Measurements from ENCODE around the gene POLR2E.

DNA sequence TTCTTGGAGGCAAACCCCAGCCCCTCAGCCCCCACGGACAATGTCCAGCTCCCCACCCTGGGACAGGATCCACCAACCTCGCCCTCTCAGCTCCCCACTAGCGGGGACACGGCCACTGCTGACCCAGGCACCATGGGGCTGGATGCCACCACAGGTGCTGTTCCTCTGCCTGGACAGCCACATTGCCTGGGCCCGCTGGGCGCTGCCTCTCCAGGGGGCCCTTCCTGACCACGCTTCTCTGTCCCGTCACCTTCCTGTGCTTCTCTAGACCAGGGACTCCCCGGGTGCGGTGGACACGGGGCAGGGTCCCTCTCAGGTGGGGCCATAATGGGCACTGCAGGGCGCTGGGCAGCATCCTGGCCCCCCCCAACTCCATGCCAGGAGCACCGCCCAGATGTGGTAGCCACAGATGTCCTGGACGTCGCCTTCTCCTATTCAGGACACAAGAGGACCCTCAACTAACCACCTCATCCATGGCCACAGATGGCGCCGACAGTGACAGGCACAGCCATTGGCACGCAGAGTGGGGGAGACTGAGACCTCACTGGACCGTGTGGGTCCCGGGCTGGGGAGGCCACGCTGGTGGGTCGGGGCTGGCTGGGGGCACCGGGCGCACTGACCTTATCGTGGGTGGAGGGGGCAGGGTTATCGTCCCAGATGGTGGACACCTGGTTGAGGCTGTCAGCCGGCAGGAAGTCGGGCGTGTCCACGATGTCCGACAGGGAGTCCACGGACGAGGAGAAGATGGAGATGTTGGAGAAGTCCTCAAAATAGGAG lies 32.0 kb upstream of the POLR2E start:
- TF ChIP-seq TAF1 (IDR thresholded peaks at IDR 0.05; ENCODE audit: borderline replicate concordance, insufficient read depth, low read length) (no peak), REST (IDR thresholded peaks at IDR 0.05; ENCODE audit: insufficient read depth in 1 of 2, low read depth in 2 of 2, low read length in 2 of 2) (no peak)
